GM23338 (cell line): ENCODE measurements around the gene VASN. TPM values are rescaled to one million over a fixed set of nuclear protein-coding genes. Genes with fewer than 3 reads are reported as not detected.

Source experiments
- ATAC-seq: fragments of 200-7000 bp; cut with Tn5 transposase; 3 replicates; pipeline ENCODE4 v1.9.1; 2020
- DNase-seq: peaks from one replicate; pipeline ENCODE4 v3.0.0-alpha.2; 2015; ENCODE audit warnings: low spot score
- H2AFZ ChIP-seq: fragments of 200-600 bp; sonication (generic); 2 replicates; pipeline ENCODE4 v1.8.0; 2016; ENCODE audit warnings: antibody characterized with exemption, mild to moderate bottlenecking, moderate library complexity
- H3F3A ChIP-seq: fragments of 200-600 bp; sonication (generic); replicated peaks from 2 replicates; pipeline ENCODE4 v1.8.0; 2017; ENCODE audit warnings: antibody characterized with exemption, mixed run types, low read depth
- H3K27ac ChIP-seq: fragments of 200-600 bp; sonication (generic); 2 replicates; pipeline ENCODE4 v1.6.1; 2016; ENCODE audit warnings: low read depth
- H3K27me3 ChIP-seq: fragments of 200-600 bp; sonication (generic); 2 replicates; pipeline ENCODE4 v1.8.0; 2016; ENCODE audit warnings: mild to moderate bottlenecking, mixed run types, moderate library complexity; ENCODE audit not compliant: insufficient read depth
- H3K36me3 ChIP-seq: fragments of 200-600 bp; sonication (generic); 2 replicates; pipeline ENCODE4 v1.8.0; 2016; ENCODE audit warnings: mild to moderate bottlenecking; ENCODE audit not compliant: insufficient read depth
- H3K4me1 ChIP-seq: fragments of 200-600 bp; sonication (generic); 2 replicates; pipeline ENCODE4 v1.8.0; 2016; ENCODE audit warnings: mild to moderate bottlenecking, moderate library complexity; ENCODE audit not compliant: insufficient read depth
- H3K4me2 ChIP-seq: fragments of 200-600 bp; sonication (generic); 2 replicates; pipeline ENCODE4 v1.7.1; 2017; ENCODE audit warnings: mixed run types
- H3K4me3 ChIP-seq: fragments of 200-600 bp; sonication (generic); 2 replicates; pipeline ENCODE4 v1.6.1; 2016; ENCODE audit warnings: mixed run types
- H3K79me2 ChIP-seq: fragments of 200-600 bp; sonication (generic); replicated peaks from 2 replicates; pipeline ENCODE4 v1.8.0; 2017; ENCODE audit warnings: mild to moderate bottlenecking; ENCODE audit not compliant: insufficient read depth
- H3K9me2 ChIP-seq: fragments of 200-600 bp; sonication (generic); 2 replicates; pipeline ENCODE4 v1.8.0; 2017; ENCODE audit not compliant: insufficient read depth
- H4K20me1 ChIP-seq: fragments of 200-600 bp; sonication (generic); replicated peaks from 2 replicates; pipeline ENCODE4 v1.8.0; 2017; ENCODE audit warnings: mild to moderate bottlenecking; ENCODE audit not compliant: insufficient read depth
- H3K27ac Mint-ChIP-seq: 2 replicates; pipeline ENCODE4 v1.8.0; 2020; ENCODE audit warnings: inconsistent platforms, mild to moderate bottlenecking, moderate library complexity, mixed read lengths
- H3K27me3 Mint-ChIP-seq: 3 replicates; pipeline ENCODE4 v1.8.0; 2022; ENCODE audit warnings: low read depth, mild to moderate bottlenecking, moderate library complexity, mixed read lengths, inconsistent platforms; ENCODE audit not compliant: insufficient read depth, poor library complexity
- H3K36me3 Mint-ChIP-seq: 3 replicates; pipeline ENCODE4 v1.8.0; 2021; ENCODE audit warnings: low read depth, mild to moderate bottlenecking, inconsistent platforms, moderate library complexity, mixed read lengths
- H3K4me1 Mint-ChIP-seq: 3 replicates; pipeline ENCODE4 v1.8.0; 2020; ENCODE audit warnings: mild to moderate bottlenecking, inconsistent platforms, mixed read lengths
- H3K4me3 Mint-ChIP-seq: 3 replicates; pipeline ENCODE4 v1.8.0; 2021; ENCODE audit warnings: moderate library complexity, mild to moderate bottlenecking, inconsistent platforms, mixed read lengths
- H3K9me3 Mint-ChIP-seq: 3 replicates; pipeline ENCODE4 v1.8.0; 2020; ENCODE audit warnings: moderate library complexity, mild to moderate bottlenecking, inconsistent platforms, mixed read lengths
- JUNB ChIP-seq: IDR thresholded peaks from one replicate; pipeline ENCODE4 v1.6.1; 2016; ENCODE audit warnings: antibody characterized with exemption; ENCODE audit not compliant: unreplicated experiment
- POLR2AphosphoS5 ChIP-seq: IDR thresholded peaks from 2 replicates; pipeline ENCODE4 v1.6.1; 2016; ENCODE audit warnings: antibody characterized with exemption, low read depth
- STAT1 ChIP-seq: IDR thresholded peaks from one replicate; pipeline ENCODE4 v1.6.1; 2016; ENCODE audit warnings: antibody characterized with exemption; ENCODE audit not compliant: unreplicated experiment
- ZNF331 ChIP-seq: fragments of 250-450 bp; sonication (Bioruptor Pico); IDR thresholded peaks from 2 replicates; pipeline ENCODE4 v1.5.0; 2020; ENCODE audit warnings: low read depth, mild to moderate bottlenecking, moderate library complexity
- ZNF462 ChIP-seq: fragments of 250-450 bp; sonication (Bioruptor Pico); IDR thresholded peaks from 2 replicates; pipeline ENCODE4 v1.5.0; 2020; ENCODE audit warnings: mild to moderate bottlenecking, moderate library complexity
- polyA plus RNA-seq: library from polyadenylated mRNA; unstranded; fragments of >200 nt; fragmentation: Nextera tagmentation; extraction: Ambion mirVana; gene quantifications from 2 replicates; pipeline ENCODE4 v1.2.1, GENCODE V29; 2016
- total RNA-seq: library from RNA; depleted of rRNA; stranded (reverse); fragments of >200 nt; shearing (Covaris generic); gene quantifications from 2 replicates; pipeline ENCODE4 v1.2.3, GENCODE V29; 2014
- TF ChIP-seq, protein P1 (sequence below): IDR thresholded peaks from 2 replicates; pipeline ENCODE4 v1.6.1; 2016; ENCODE audit warnings: antibody characterized with exemption

Gene VASN
- total and polyA plus RNA-seq, 2 experiments from 2014 or later, result 8.0 to 15.5 TPM

DNA sequence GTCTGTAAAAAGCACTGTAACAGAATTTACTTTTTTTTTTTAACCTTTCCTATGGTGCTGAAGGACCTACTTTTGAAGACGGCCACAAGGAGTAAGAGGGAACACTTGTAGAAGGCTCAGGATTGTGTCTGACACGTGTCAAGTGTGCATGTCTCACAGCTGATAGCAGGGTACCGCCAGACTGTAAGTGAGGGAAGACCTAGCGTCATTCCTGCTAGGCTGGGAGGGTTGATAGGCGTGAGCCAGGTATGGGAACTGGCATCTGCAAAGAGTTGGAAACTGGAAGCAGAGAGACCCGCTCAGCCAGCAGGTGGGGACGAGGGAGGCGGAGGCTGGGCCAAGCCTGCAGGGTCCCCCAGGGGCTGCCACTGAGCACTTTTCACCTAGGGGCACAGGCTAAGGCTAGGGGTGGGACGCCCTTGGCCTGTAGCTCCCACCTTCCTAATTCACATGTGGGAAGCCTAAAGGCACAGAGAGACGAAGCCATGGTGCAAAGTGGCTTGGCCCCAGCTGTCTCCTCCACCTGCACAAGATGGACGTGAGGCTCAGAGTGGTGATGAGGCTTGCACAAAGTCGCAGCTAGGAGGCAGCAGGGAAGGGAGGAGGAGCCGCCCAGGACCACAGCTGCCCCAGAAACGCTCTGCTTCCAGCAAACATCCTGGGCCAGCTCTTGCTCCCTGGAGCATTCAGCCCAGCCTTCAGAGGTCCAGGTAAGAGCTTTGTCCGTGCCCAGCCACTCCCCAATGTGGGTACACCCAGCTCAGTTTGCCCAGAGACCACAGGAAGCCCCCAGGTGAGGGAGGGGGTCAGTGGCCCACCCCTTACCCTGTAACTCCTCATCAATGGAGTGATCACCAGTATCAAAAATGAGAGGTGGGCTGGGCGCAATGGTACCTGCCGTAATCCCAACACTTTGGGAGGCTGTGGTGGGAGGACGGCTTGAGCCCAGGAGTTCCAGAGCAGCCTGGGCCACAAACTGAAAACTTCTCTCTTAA, 18.9 kb downstream of the VASN start (continued):
- TF ChIP-seq ZNF462 (CRISPR knock-in tag) (no peak), ZNF331 (CRISPR knock-in tag) (no peak), POLR2AphosphoS5 (no peak)

DNA sequence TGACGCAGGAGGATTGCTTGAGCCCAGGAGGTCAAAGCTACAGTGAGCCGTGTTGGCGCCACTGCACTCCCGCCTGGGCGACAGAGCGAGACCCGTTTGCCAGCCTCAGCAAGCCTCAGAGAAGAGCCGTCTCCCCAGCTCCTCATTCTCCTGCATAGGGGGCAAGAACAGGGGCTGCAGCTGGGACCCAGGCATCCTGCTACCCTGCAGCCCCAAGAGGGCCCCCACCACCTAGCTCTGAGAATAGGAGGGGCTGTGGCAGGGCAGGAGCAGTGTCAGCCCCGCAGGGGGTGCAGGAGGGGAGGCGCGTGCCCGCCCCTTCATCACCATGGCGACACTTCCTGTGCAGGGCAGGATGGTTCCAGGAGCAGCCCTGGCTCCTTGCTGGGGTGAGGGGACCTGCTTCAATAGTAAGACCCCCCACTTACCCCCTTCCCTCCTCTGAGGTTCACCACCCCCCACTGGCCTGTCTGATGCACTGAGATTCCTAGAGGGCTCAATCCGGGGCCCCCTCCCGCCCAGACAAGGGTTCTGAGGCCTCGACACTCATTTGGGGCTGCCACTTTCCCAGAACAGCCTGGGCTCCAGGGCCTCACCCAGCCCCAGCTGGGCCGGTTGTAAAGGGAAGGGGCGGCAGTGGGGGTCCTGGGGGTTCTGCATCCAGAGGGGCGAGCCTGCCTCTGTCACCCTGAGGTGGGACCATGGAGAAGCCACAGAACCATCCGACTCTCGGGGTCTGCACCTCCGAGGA, 20.2 kb downstream of the VASN start:
- no peaks in the 10 kb centered on the region for H3K36me3 ChIP-seq
- H3K4me1 Mint-ChIP-seq, result peaks cover 45% of the 10 kb centered on the region
- H2AFZ ChIP-seq, result no peak overlapping the region
- H3K27me3 Mint-ChIP-seq, result peaks cover 21% of the 10 kb centered on the region
- DNase-seq, result peak; percentile 82
- H4K20me1 ChIP-seq, result no peaks in the 10 kb centered on the region
- H3K9me3 Mint-ChIP-seq, result no peaks in the 10 kb centered on the region
- peaks cover 34% of the 10 kb centered on the region for H3F3A ChIP-seq
- H3K4me1 ChIP-seq, result peaks cover 43% of the 10 kb centered on the region
- H3K27me3 ChIP-seq, result no peaks in the 10 kb centered on the region
- H3K36me3 Mint-ChIP-seq, result no peaks in the 10 kb centered on the region; the same call in 2 of the 3 replicates
- peak; percentile 48 for ATAC-seq
- TF ChIP-seq, protein P1, sequence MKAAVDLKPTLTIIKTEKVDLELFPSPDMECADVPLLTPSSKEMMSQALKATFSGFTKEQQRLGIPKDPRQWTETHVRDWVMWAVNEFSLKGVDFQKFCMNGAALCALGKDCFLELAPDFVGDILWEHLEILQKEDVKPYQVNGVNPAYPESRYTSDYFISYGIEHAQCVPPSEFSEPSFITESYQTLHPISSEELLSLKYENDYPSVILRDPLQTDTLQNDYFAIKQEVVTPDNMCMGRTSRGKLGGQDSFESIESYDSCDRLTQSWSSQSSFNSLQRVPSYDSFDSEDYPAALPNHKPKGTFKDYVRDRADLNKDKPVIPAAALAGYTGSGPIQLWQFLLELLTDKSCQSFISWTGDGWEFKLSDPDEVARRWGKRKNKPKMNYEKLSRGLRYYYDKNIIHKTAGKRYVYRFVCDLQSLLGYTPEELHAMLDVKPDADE, result peak; percentile 28; the same call in 1 of the 2 replicates
- no peak for TF ChIP-seq JUNB
- TF ChIP-seq STAT1, result no peak
- no peak for TF ChIP-seq POLR2AphosphoS5
- no peaks in the 10 kb centered on the region for H3K79me2 ChIP-seq
- peak overlapping the region; percentile 78 for H3K4me2 ChIP-seq
- peak overlapping the region; percentile 96 for H3K27ac Mint-ChIP-seq
- H3K4me3 ChIP-seq, result peak overlapping the region; percentile 45
- peak overlapping the region; percentile 100 for H3K27ac ChIP-seq
- peak overlapping the region; percentile 49; the same call in 2 of the 3 replicates for H3K4me3 Mint-ChIP-seq
- H3K9me2 ChIP-seq, result no peaks in the 10 kb centered on the region
